ENCODE results near the gene GHR.

GHR gene

GRCh38 chr5:42517164-42517563 is 93.9 kb downstream of the GHR start:
- Histone ChIP-seq H3K27ac (no peak overlapping the region), H3K27me3 (replicated peaks) (no peaks in the 10 kb centered on the region), H3K4me3 (ENCODE audit: low read depth, low read length) (no peak overlapping the region), H3K36me3 (replicated peaks) (no peaks in the 10 kb centered on the region)
- DNase-seq, result no peak
- in situ Hi-C loops (cut with HindIII; ENCODE audit: low pct_ligation_motif_present, low sequenced_read_pairs), result no loop called here
- TF ChIP-seq CTCF (IDR thresholded peaks at IDR 0.05; ENCODE audit: low read depth, low read length, missing control alignments), result no peak

DNA sequence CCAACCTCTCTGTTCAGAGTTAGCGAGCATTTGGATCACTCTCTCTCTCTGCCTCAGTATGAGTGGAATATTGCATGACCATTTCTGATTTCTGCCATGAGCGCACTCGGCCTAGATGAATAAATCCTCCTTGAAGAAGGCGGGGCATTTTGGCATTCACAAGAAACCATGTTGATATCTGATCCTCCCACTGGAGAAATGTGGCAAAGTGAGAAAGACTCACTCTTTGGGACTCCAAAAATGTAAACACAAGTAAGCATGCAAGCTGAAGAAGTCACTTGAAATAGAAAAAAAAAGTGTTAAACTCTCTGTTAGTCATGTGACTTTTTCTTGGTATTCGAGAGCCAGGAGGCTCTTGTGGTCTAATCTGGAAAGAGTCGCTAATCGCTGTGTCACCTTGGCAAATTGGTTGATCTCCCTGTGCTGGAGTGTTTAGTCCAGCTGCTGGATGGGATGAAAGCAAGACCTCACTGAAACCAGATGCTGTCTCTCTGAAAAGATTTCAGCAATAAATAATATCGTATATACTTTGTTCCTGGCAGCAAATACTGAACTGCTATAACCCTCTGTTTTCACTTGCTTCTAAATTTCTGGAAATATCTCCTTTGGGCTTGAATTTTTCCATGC is 95.5 kb downstream of the GHR start:
- Histone ChIP-seq H3K36me3 (replicated peaks) (no peaks in the 10 kb centered on the region), H3K27me3 (replicated peaks) (no peaks in the 10 kb centered on the region), H3K4me3 (ENCODE audit: low read depth, low read length) (no peak overlapping the region), H3K27ac (no peak overlapping the region)
- no peak for DNase-seq
- in situ Hi-C loops (cut with HindIII; ENCODE audit: low pct_ligation_motif_present, low sequenced_read_pairs), result no loop called here
- TF ChIP-seq CTCF (IDR thresholded peaks at IDR 0.05; ENCODE audit: low read depth, low read length, missing control alignments), result no peak

- DNase-seq, result no peak
- TF ChIP-seq CTCF (IDR thresholded peaks at IDR 0.05; ENCODE audit: low read depth, low read length, missing control alignments), result no peak
- Histone ChIP-seq H3K27me3 (replicated peaks) (no peaks in the 10 kb centered on the region), H3K36me3 (replicated peaks) (no peaks in the 10 kb centered on the region), H3K4me3 (ENCODE audit: low read depth, low read length) (no peak overlapping the region), H3K27ac (no peak overlapping the region)
- in situ Hi-C loops (cut with HindIII; ENCODE audit: low pct_ligation_motif_present, low sequenced_read_pairs), result no loop called here
Observed at GRCh38 chr5:42520203-42520602, 97.0 kb downstream of the GHR start.

DNA sequence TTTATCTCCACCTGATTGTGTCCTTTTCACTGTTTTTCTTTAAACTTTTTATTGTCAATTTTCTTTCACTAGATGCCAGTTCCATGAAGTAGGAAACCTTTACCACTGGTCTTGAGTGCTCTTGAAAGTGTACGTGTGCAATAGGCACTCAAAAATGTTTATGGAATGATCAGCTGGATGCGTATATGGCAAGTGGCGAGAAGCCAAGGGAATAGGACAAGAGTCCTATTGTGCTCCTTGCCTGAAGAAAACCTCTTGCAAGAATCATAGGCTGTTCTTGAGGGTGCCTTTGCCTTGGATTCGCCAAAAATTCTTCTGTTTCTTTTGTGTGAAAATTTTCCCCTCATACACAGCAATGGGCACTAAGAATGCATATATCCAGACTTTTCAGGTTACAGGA is 97.7 kb downstream of the GHR start:
- no peak for TF ChIP-seq CTCF (IDR thresholded peaks at IDR 0.05; ENCODE audit: low read depth, low read length, missing control alignments)
- no peaks in the 10 kb centered on the region for H3K36me3 ChIP-seq (replicated peaks)
- no peaks in the 10 kb centered on the region for H3K27me3 ChIP-seq (replicated peaks)
- H3K4me3 ChIP-seq (ENCODE audit: low read depth, low read length), result no peak overlapping the region
- no peak for DNase-seq
- H3K27ac ChIP-seq, result no peak overlapping the region
- in situ Hi-C loops (cut with HindIII; ENCODE audit: low pct_ligation_motif_present, low sequenced_read_pairs), result no loop called here

DNA sequence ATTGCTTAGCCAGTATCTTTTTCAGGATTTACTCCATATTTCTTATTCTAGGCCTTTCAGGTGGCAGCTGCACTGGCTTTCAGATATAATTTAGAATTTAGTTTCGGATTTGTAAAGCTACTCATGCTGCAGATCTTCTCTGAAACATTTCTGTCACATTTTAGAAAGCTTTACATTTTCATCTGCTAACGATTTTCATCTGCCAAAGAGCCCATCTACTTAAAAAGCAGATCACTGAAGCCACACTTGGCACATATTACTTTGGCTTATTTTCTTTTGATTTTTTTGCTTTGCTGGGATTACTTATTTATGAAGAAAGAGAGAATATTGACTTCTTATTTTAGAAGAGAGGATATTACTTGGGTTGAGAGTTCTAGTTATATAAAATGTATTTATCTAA is 98.2 kb downstream of the GHR start:
- no peaks in the 10 kb centered on the region for H3K36me3 ChIP-seq (replicated peaks)
- DNase-seq, result no peak
- in situ Hi-C loops (cut with HindIII; ENCODE audit: low pct_ligation_motif_present, low sequenced_read_pairs), result no loop called here
- no peaks in the 10 kb centered on the region for H3K27me3 ChIP-seq (replicated peaks)
- H3K4me3 ChIP-seq (ENCODE audit: low read depth, low read length), result no peak overlapping the region
- H3K27ac ChIP-seq, result no peak overlapping the region
- no peak for TF ChIP-seq CTCF (IDR thresholded peaks at IDR 0.05; ENCODE audit: low read depth, low read length, missing control alignments)

- no peak for DNase-seq
- Histone ChIP-seq H3K4me3 (ENCODE audit: low read depth, low read length) (no peak overlapping the region), H3K27me3 (replicated peaks) (no peaks in the 10 kb centered on the region), H3K27ac (no peak overlapping the region), H3K36me3 (replicated peaks) (no peaks in the 10 kb centered on the region)
- no peak for TF ChIP-seq CTCF (IDR thresholded peaks at IDR 0.05; ENCODE audit: low read depth, low read length, missing control alignments)
- in situ Hi-C loops (cut with HindIII; ENCODE audit: low pct_ligation_motif_present, low sequenced_read_pairs), result no loop called here
Observed at GRCh38 chr5:42522783-42523182, 99.5 kb downstream of the GHR start.
